ENCODE measurements around the gene RACGAP1.

- TF ChIP-seq CTCF (IDR thresholded peaks at IDR 0.05) (no peak), EP300 (IDR thresholded peaks at IDR 0.05; ENCODE audit: borderline replicate concordance in 1 of 2, low read depth in 1 of 2, low read length in 1 of 2) (no peak), POLR2AphosphoS5 (IDR thresholded peaks at IDR 0.05; ENCODE audit: low read depth, low read length) (no peak), TEAD4 (IDR thresholded peaks at IDR 0.05; ENCODE audit: borderline replicate concordance, insufficient read depth) (no peak), YY1 (IDR thresholded peaks at IDR 0.05; ENCODE audit: low read depth) (no peak), FOSL2 (IDR thresholded peaks at IDR 0.05; ENCODE audit: borderline replicate concordance, low read depth) (no peak), SIN3A (IDR thresholded peaks at IDR 0.05; ENCODE audit: borderline replicate concordance, low read depth, low read length) (no peak), REST (IDR thresholded peaks at IDR 0.05; ENCODE audit: low read depth, low read length) (no peak)
Measured at GRCh38 chr12:49949866-49950265, 75.4 kb downstream of the RACGAP1 start.
